SK-N-MC (cell line): Measurements from ENCODE around the gene TBL3.

ENCODE experiments used
- EZH2 ChIP-seq: fragments of 200-600 bp; sonication (generic); IDR thresholded peaks from one replicate; pipeline ENCODE4 v1.6.1; 2017; ENCODE audit warnings: antibody characterized with exemption
- FOXP2 ChIP-seq: optimal IDR thresholded peaks from 2 replicates; pipeline ENCODE3; 2011; ENCODE audit warnings: mild to moderate bottlenecking, moderate library complexity; ENCODE audit not compliant: insufficient read depth; ENCODE audit errors: extremely low read length, control extremely low read depth
- POLR2AphosphoS5 ChIP-seq: IDR thresholded peaks from 2 replicates; pipeline ENCODE4 v1.6.1; 2012; ENCODE audit warnings: mild to moderate bottlenecking, low read depth, low read length, borderline replicate concordance

DNA sequence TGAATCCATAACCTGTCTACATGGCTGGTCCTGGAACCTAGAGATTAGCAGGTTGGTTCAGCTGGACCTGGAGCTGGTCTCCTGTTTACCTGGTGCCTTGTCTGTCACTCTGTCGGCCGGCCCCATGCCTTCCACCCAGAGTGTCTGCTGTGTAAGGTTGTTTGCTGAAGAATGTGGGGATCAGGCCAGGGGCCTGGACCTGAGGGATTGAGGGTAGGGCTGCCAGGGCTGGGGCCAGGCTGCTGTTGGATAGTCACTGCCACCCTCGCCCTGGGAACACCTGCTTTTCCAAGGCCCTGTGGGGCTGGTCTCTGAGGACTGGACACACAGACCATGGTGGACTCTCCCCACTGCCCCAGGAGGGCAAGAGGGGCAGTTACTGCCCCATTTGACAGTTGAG lies 56.3 kb downstream of the TBL3 start:
- no peak for TF ChIP-seq EZH2
- no peak for TF ChIP-seq POLR2AphosphoS5
- TF ChIP-seq FOXP2 = no peak
